Activated CD8-positive, alpha-beta memory T cell treated with anti-CD3 and anti-CD28 coated beads, Interleukin-2, amount 50 U/mL, for 48 hours (primary cell): ENCODE measurements around the gene SYNE1.
"Not testable (repeated sequence)": the region's sequence is repeated elsewhere in the genome, so short reads cannot be mapped to it uniquely, and the experiment has no call there.

Source experiments
- DNase-seq: peaks from one replicate; pipeline ENCODE4 v3.0.0-alpha.2; 2020

SYNE1 gene

DNA sequence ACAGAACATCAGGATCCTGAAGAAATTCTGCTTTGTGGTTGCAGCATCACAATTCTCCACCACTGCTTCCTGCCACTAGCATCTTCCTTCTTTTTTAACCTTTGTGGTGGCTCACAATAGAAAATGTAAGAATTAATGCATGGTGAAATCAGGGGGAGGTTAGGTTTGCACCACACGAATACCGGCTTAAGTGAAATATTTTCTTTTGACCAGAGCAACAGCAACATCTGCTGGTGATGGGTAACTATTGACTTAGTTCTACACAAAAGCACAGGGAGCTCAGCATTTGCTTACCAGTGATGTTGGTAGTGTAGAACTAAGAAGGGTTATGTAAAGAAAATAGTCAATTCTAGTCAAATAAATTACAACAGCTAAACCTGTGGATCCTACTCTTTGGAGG is 280.5 kb downstream of the SYNE1 start:
- no peak for DNase-seq

DNA sequence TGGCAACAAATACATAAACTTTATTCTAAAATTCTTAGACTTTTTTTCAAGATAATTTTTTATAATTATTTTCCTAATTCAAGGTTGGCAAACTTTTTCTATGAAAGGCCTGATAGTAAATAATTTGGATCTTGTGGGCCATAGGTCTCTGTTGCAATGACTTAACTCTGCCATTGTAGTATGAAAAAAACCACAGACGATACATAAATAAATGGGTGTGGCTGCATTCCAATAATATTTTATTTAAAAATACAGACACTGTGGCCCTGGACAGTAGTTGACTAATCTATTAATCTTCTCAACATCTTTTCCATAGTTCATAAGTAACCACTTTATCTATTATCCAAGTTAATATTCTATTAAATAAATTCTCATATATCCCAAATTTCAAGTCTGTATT is 281.1 kb downstream of the SYNE1 start:
- no peak for DNase-seq

DNA sequence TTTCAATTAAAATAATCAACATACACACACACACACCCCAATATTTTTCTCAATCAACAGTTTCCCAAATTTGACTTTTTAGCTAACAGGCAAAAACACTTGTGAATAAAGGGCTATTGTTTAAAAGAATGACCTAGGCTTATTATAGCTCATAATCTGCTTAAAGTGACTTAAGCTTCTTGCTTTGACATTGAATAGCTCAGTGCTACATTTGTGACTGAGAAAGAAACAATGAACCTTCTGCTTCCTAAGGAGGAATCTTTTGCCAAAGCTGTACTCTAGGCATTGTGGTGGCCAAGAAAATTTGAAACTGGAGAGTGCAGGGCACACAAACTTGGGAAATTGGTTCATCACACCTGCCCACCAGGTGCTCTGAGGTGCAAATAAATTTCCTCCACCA is 282.0 kb downstream of the SYNE1 start:
- no peak for DNase-seq

- no peak for DNase-seq
Measured at GRCh38 chr6:152353440-152353839, 283.7 kb downstream of the SYNE1 start.

DNA sequence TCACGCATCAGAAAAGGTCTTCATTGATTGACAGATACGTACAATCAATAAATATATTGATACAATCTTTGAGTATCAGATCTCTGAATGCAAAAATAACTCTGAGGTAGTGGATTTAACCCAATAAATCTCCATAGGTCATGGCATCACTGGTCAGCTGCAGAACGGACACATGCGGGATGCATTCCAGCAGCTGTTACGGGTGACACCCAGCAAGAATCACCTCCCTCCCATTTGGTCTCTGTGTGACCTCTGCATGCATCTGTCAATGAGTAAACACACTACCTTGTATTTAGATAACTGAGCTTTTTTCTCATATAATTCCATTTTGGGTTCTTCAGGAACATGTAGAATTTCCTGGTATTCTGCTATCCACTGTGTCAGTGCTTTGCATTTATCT is 285.4 kb downstream of the SYNE1 start:
- no peak for DNase-seq

DNA sequence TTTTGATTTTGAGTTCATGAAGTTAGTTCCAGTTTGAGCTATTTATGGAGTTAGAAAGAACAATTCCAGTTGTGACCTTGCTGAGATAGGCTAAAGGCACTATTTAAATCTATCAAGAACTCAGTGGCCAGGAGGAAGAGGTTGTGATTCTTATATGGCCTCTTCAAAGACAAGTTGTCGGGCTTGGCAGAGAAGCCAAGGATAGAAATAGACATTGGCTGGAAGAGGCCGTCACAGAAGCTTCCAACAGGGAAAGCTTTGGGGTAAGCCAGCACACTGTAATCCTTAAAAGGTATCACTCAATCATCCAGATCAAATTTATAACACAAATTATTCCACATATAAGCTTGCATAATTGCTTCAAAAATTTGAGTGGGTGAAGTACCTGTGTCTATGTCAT is 286.1 kb downstream of the SYNE1 start:
- DNase-seq, result no peak

DNA sequence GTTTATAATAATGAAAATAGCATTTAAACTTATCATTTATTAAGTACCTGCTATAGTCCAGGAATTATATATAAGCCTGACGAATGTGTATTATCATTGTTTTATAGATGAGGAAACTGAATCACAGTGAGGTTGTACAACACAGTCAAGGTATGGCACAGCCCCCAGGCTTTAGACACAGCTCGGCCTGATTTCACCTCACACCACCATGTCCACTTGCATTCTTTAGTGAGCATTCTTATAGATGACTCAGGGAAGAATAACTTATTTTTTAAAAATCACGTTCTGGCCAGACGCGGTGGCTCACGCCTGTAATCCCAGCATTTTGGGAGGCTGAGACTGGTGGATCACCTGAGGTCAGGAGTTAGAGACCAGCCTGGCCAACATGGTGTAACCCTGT is 289.0 kb downstream of the SYNE1 start:
- no peak for DNase-seq

- DNase-seq, result no peak
Measured at GRCh38 chr6:152343735-152344360, 293.3 kb downstream of the SYNE1 start.

GRCh38 chr6:152341596-152341995 is 295.6 kb downstream of the SYNE1 start:
- DNase-seq, result no peak

DNA sequence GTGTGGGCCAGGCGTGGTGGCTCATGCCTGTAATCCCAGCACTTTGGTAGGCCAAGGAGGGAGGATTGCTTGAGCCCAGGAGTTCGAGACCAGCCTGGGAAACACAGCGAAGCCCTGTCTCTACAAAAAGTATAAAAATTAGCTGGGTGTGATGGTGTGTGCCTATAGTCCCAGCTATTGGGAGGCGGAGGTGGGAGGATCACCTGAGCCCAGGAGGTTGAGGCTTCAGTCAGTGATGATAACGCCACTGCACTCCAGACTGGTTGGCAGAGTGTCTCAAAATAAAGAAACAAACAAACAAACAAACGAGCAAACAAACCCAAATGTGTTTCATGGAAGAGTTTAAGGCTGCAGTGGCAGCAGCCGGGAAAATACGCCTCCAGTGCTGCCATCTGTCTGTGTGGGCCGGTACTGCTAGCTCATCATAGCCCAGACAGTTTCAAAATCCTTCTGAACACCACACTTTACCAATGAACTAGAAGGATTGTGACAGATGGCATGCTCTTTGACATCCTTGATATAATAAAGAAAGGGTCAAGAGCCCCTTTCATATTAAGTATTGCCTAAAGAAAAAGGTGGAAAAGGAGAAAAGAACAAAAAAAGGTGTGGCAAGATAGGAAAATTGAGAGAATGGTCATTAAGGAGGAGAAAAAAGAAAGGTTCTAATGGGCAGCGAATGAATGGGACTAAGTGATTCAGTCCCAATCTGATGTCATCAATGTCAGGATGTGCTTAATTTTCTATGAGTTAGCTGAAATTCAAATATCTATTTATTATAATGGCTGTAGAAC is 298.6 kb downstream of the SYNE1 start:
- peak; percentile 72 for DNase-seq

DNA sequence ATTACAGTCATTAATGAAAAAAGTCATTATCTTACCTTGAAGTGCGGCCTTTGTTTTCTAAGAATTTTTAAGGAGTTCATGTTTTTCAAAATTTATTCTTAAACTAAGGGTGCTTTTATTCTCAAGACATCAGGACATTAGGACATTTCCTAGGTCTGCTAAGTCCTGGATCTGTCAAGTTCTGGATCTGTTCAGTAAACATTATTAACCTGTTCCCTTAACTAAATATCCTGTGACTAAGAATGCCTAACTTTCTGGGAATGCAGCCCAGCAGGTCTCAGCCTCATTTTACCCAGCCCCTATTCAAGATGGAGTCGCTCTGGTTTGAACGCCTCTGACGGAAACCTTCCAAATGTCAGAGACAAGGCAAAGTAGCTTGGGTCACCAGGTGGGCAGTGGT is 302.6 kb downstream of the SYNE1 start:
- DNase-seq, result no peak

DNA sequence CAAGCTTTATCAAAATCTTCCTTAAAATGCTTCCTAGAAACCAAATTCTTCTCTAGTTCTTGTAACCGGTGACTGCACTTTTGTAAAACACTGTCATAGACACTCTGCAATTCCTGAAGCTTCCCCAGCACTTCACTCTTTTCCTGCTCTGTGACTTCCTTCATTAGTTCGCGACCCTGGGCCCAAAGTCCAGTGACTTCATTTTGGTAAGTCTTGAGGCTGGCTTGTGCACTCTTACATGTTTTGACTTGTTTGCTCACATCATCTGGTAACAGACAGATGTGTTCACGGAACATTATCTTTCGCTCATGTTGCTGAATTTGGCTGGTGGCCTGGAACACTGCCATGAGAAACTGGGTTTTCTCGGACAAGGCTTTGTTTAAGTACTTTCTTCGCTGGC is 306.2 kb downstream of the SYNE1 start:
- DNase-seq, result no peak

DNA sequence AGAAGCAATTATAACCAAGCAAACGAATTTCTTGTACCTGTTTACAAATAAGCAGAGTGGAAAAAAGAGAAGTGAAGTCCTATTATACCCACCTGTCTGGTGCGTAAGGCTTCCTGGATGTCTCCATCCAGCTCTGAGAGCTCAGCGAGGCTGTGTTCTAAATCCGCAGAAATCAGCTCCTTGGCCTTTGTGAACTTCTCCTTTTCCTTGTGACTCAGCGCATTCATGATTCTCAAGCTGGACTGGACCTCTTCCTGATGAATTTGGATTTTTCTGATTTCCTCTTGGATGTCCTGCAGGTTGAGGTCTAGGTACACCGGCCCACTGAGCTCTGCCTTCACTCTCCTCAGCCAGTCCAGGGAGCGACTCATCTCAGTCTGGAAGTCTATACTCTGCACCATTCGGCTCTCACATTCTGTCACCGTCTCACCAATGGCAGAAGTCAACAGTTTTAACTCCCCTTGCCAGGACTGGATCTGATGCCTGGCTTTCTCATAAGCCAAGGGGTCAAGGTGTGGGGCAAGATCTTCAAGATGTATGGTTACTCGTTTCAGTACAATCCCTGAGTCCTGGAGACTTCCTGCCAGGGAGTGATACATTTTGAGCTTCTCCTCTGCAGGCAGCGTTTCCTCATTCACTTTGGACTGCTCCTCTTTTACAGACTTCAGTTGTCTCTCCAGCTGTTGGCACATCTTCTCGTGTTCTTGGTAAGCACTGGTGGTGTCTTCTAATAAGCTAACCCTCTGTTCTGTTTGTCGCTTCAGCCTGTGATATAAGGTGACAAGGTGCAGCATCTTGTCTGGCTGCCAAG is 307.3 kb downstream of the SYNE1 start:
- no peak for DNase-seq

DNA sequence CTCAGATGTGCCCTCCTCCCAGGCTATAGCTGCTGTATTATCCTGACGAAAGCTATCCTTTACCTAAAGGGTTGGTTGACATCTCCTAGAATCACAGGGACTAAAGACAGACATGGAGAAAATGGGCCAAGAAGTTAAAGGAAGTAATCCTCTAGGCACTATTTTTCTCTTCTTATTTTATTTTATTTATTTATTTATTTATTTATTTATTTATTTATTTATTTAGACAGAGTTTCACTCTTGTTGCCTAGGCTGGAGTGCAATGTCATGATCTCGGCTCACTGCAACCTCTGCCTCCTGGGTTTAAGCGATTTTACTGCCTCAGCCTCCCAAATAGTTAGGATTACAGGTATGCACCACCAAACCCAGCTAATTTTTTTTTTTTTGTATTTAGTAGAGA is 309.0 kb downstream of the SYNE1 start:
- not testable (repeated sequence) for DNase-seq

DNA sequence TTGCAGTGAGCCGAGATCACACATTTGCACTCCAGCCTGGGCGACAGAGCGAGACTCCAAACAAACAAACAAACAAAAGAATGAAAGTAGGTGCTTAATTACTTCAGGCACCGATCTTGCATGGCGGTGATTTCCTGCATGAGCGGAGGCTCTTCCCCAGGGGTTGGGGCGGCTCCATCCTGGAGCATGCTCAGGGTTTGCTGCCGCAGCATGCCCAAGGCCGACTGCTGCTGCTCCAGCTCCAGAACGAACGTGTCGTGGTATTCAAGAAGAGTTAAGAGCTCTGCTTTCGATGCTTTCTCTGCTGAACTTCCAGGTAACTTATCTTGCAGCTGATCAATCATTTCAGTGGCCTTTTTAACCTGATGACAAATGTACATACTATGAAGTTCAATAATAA is 313.8 kb downstream of the SYNE1 start:
- no peak for DNase-seq

DNA sequence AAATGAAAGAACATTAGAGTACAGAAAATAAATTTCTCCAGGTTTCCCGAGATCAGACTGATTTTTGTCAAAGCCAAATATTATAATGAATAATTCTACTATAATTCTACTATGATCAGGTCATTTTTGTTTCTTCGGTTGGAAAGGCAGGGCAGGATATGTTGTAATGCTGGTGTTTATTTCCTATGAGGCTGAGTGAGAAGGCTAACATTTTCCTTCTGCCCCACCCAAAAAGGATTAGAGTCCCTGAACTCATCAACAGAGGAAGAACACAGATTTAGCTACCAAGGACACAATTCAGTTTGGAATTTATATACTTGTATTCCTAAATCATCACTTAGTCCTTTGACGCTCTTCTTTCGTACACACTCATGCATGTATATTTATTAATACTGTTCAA is 318.9 kb downstream of the SYNE1 start:
- DNase-seq, result no peak

DNA sequence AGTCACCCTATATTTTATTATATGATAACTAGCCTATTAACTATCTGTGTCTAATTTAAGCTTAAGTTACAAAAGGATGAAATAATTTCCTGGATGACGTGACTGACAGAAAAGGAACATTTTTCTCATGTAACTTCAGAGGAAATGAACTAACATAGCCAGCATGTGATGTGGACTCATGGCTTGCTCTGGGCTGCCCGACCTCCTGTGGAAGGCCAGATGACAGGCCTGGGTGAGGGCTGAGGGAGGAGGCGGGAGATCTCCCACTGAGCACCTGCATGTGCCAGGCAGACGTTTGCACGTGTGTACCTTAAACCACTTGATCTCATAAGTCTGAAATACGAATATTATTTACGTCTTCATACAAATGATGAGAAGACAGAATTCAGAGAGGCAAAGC is 321.1 kb downstream of the SYNE1 start:
- DNase-seq, result no peak

DNA sequence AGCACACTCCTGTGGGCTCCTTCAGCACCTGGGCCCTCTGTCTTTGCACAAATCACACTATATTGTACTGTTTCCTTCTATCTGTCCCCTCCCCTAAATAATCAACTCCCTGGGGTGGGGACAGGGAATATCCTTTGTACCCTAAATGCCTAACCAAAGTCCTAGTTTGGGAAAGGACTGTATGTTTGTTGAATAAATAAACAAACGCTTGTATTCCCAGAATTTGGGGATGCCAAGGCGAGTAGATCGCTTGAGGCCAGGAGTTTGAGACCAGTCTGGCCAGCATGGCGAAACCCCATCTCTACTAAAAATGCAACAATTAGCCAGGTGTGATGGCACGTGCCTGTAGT is 322.7 kb downstream of the SYNE1 start:
- DNase-seq, result no peak

DNA sequence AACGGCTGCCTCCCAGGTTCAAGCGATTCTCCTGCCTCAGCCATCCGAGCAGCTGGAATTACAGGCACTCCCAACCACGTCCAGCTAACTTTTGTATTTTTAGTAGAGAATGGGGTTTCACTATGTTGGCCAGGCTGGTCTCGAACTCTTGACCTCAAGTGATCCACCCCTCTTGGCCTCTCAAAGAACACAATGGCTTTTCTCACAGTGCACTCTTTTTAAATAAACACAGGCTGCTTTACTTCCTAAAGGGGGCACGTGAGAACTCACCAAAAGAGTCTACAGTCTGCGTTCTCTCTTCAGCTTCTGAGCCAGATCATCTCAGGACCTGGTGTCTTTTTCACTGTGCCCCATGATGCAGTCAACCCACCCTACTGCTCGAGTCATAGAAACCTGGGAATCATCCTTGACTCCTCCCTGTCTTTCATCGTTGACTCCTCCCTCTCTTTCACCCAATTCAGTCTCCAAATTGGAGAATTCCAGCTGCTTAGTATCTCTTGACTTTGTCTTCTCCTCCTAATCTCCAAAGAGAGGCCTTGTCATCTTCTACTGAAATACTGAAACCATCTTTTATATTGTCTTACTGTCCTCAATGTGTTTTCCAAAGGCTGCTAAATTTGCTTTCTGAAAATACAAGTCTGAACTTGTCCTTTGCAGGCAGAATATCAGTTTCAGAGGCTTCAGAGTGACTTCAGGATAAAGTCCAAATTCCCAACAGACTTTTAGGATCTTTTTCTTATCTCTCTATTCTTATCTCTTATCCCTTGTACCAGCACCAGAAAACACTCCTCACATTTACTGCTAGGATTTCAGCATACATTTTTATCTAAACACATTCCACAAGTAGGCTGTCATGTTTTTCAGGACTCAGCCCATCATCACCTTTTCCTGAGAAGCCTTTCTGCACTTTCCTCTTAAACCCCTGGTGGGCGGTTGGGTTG is 323.4 kb downstream of the SYNE1 start:
- no peak for DNase-seq

DNA sequence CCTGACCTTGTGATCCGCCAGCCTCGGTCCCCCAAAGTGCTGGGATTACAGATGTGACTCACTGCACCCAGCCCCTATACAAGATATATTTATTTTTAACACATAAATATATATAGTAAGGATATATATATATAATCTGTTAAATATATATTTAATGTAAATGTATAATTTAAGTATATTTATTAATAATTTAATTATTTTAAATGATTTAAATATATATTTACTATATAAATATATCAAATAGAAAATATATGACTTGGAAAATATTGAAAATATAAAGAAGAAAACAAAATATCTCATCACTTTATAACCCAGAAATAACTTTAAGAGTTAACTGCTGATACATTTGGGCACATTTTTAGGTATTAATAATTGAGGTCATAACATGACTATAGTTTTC is 324.7 kb downstream of the SYNE1 start:
- DNase-seq, result no peak

DNA sequence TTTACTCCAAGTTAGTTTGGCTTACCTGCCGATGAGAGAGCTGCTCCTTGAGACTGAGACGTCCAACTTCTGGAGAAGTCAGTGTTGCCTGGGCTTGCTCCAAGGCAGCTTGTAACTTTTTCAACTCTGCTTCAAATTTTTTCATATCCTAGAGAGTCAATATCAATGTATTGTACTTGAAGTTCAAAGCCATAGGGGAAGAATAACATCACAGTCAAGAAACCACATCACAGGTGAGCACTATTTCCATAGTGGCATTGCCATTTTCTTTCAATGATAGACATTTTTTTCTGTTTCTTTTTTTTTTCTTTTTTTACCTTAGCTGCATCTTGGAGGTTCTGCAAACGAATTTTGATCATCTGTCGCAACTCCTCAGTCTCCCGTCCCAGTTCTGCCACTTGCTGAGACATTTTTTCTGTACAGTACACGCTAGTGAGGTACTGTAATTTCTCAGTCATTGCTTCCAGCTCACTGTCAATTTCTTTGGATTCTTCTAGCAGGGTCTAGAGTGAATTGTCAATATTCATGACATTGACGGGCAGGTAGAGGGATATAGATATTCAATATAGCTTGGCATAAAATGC is 326.7 kb downstream of the SYNE1 start:
- no peak for DNase-seq

- DNase-seq, result peak; percentile 76
Measured at GRCh38 chr6:152309648-152310047, 327.5 kb downstream of the SYNE1 start.

GRCh38 chr6:152309006-152309405 is 328.2 kb downstream of the SYNE1 start:
- DNase-seq, result no peak
